HG02678 (cell line): ENCODE results near the gene AGER.
"Not testable (repeated sequence)": the region's sequence is repeated elsewhere in the genome, so short reads cannot be mapped to it uniquely, and the experiment has no call there.

Experiments used
- ATAC-seq: cut with Tn5 transposase; IDR thresholded peaks from one replicate; pipeline ENCODE4 v1.9.1; 2021; ENCODE audit warnings: mild to moderate bottlenecking, moderate library complexity; ENCODE audit not compliant: unreplicated experiment

AGER gene

GRCh38 chr6:32151181-32151862 lies 32.7 kb downstream of the AGER start:
- ATAC-seq, result no peak

GRCh38 chr6:32149932-32150870 lies 33.9 kb downstream of the AGER start:
- no peak for ATAC-seq

GRCh38 chr6:32149092-32149755 lies 34.8 kb downstream of the AGER start:
- no peak for ATAC-seq

- no peak for ATAC-seq
Observed at GRCh38 chr6:32148289-32149091, 35.6 kb downstream of the AGER start.

DNA sequence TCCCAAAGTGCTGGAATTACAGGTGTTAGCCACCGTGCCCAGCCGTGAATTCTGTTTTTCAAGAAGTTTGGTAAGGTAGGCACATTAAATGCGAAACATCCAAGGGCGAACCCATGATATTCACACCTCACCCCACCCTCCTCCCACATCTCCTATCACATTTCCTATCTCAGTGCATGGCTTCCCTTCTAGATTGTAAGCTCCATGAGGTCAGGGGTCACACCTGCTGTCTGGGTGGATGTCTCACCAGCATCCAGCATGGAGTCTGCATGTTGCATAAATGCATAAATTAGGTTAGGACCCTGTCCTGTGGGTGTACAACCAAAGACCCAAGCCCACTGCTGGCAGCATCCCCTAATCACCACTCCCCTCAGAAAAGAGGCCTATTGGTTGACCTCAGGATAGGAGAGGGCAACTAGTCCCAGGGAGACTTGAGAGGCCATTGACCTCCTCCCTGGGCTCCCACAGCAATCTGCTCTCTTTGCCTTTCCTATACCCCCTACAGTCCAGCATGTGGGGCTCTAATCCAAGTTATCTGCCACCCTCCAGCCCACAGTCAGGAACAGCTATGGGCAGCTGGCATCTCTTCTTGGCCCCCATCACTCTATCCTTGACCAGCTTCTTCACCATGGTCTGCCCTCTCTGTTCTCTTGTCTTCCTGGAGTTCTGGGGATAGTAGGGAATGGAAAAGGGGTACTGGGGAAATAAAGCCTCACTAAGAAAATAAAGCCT lies 36.5 kb downstream of the AGER start:
- ATAC-seq, result no peak

DNA sequence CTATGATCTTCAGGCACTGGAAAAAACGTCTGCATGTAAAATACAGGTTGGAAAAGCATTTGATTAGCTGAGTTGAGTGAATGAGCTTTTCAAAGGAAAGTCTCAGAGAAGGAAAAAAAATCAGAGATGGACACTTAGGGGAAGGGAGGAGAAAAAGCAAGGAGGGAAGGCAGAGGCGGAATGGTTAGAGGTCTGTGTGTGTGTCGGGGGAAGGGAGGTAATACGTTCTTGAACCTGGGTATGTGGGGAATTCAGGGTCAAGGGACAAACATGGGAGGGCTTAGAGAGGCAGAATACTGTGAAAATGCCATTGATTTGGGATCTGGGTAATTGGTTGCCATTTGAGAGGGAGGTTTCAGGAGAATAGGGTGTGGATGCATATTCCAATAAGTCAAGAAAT lies 37.4 kb downstream of the AGER start:
- no peak for ATAC-seq

DNA sequence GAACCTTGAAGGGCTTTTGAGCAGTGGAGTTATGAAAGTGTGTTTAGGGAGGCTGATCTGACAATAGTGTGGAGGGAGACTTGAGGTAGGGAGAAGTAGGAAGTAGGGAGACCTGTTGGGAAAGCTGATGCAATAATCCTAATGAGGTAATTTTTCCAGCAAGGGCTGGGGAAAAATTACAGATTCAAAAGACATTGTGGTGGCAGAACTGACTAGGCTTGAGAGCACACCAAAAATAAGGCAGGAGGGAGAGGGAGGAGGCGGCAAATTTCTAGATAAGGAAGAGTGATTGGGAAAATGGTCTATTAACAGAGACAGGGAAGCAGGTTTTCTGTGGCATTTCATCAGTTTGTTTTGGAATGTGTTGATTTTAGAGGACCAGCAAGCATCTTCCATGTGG lies 37.8 kb downstream of the AGER start:
- ATAC-seq, result no peak

DNA sequence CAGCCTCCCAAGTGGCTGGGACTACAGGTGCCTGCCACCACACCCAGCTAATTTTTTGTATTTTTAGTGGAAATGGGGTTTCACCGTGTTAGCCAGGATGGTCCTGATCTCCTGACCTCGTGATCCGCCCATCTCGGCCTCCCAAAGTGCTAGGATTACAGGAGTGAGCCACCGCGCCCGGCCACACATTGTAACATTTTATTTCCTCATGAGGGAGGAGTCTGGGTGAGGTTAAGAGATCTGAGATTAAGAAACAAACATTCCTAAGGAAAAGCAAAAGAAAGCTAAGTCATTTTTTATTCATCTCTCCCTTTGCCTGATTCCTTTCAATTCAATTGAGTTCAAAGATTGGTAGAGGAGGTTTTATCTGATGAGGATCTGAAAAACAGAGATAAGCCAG lies 39.8 kb downstream of the AGER start:
- ATAC-seq, result not testable (repeated sequence)

DNA sequence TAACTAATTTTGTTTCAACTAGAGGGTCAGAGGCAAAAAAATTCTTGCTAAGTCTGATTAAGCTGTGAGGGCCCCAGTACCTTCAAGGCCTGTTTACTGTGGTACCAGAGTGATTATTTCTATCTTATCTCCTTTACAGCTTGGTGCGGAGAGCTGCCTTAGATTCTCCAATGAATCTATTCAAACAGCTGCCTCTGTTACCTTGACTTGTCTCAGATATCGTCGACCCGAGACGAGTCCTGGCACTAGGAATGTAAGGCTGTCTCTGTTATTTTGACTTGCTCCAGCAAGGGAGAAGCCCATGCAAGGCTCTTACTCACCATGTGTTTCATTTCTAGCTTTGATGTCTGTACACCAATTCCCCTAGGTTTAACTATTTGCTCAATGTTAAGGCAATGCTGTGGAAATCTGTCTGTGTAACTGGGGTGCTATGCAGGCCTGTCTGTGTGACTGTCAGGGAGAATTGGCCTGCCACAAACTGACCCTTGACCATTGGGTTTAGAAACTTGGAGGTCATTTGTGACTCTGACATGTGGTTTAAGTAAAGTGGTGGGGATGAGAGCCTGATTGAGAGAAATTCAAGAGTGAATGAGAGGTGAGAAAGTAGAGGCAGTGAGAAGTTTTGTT lies 43.5 kb downstream of the AGER start:
- no peak for ATAC-seq

- ATAC-seq, result no peak
Observed at GRCh38 chr6:32139590-32139989, 44.5 kb downstream of the AGER start.

GRCh38 chr6:32137454-32137853 lies 46.6 kb downstream of the AGER start:
- no peak for ATAC-seq

DNA sequence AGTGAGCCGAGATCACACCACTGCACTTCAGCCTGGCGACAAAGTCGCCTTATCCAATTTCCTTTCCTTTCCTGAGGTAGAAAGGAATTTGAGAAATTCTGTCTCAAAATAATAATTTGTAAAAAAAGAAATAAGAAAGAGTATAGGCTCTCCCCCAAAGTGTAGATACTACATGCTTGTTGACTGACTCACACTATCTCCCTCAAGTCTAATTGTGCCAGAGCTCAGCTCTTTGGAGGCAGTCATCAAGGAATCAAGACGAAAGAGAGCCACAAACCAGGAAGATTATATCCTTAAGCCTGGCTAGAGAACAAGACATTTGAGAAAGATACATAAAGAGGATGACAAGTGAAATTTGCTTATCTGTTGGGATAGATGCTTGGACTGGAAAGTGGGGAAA lies 50.3 kb downstream of the AGER start:
- no peak for ATAC-seq

DNA sequence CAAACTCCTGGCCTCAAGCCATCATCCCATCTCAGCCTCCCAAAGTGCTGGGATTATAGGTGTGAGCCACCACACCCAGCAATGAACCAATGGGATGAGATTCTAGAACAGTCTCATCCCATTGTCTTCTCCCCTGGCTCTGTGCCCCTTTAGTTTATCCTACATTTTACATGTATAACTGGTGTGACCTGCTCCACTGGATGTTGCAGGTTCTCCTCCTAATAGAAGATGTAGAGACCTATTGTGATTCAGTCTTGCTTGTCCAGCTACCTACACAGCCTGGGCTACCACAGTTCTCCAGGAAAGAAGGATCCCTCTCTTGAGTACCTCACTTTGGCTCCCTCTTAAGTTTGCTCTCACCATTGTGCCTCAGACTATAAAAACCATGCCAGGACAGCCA lies 51.9 kb downstream of the AGER start:
- no peak for ATAC-seq

- no peak for ATAC-seq
Observed at GRCh38 chr6:32131439-32131948, 52.6 kb downstream of the AGER start.
